HCT116 (cell line): Measurements from ENCODE around the gene OPRL1.
A peak's percentile ranks its signal among the peaks of the same experiment; 100 is the strongest.

ENCODE experiments used
- CTCF ChIP-seq, 3 experiments: fragments of 200-600 bp in 1 of 3; sonication (generic) in 1 of 3; IDR thresholded peaks in 2 of 3; conservative IDR thresholded peaks in 1 of 3; 2 replicates each; pipeline ENCODE4 v1.5.1; 2012 to 2017; ENCODE audit warnings: low read depth in 2 of 3, low read length in 2 of 3, antibody characterized with exemption in 1 of 3, borderline replicate concordance in 1 of 3, control low read depth in 1 of 3, mild to moderate bottlenecking in 1 of 3, mixed read lengths in 1 of 3, mixed run types in 1 of 3, moderate library complexity in 1 of 3; ENCODE audit not compliant: insufficient read depth in 1 of 3
- EZH2 ChIP-seq: fragments of 200-600 bp; sonication (generic); IDR thresholded peaks from 2 replicates; pipeline ENCODE4 v1.6.1; 2017; ENCODE audit warnings: antibody characterized with exemption, mixed run types
- POLR2A ChIP-seq: IDR thresholded peaks from 2 replicates; pipeline ENCODE4 v1.7.0; 2011; ENCODE audit warnings: borderline replicate concordance; ENCODE audit not compliant: insufficient read depth, insufficient read length; ENCODE audit errors: extremely low read depth
- POLR2AphosphoS5 ChIP-seq: IDR thresholded peaks from 2 replicates; pipeline ENCODE4 v1.6.1; 2011; ENCODE audit warnings: mild to moderate bottlenecking, low read depth, low read length, moderate library complexity

- peak in 2 of 3 experiments; percentile 34 to 37; a peak in 3 of 6 replicates for TF ChIP-seq CTCF (IDR thresholded peaks at IDR 0.05 in 2 of 3, conservative IDR thresholded peaks at IDR 0.05 in 1 of 3; ENCODE audit: borderline replicate concordance in 1 of 3, insufficient read depth in 1 of 3, low read depth in 2 of 3, low read length in 2 of 3)
- no peak for TF ChIP-seq POLR2A
- no peak for TF ChIP-seq EZH2
- no peak for TF ChIP-seq POLR2AphosphoS5
Measured at GRCh38 chr20:64083378-64083803, 3.5 kb downstream of the OPRL1 start.
